ENCODE measurements around the gene GABPB2. TPM values are rescaled to one million over a fixed set of nuclear protein-coding genes. Genes with fewer than 3 reads are reported as not detected.
A peak's percentile ranks its signal among the peaks of the same experiment; 100 is the strongest.

Gene GABPB2
- total RNA-seq, 3 donors from 2014 or later, result 15.1 to 18.7 (median 18.6) TPM

GRCh38 chr1:151036356-151036755, 34.2 kb upstream of the GABPB2 start, which contains the start of gene BNIPL:
TSS of gene BNIPL (plus strand) at chr1:151036586. CDS start at chr1:151036726, 140 bp downstream.
- H3K9me3 ChIP-seq, result no peaks in the 10 kb centered on the region

GRCh38 chr1:151037032-151037431, 33.5 kb upstream of the GABPB2 start:
- DNase-seq (no peak), ATAC-seq (no peak)

More at GRCh38 chr1:151036356-151036755, 34.2 kb upstream of the GABPB2 start, which contains the start of gene BNIPL:
- DNase-seq (no peak), ATAC-seq (no peak)
- Histone ChIP-seq H3K4me3 (no peak within 1 kb of the TSS), H3K4me1 (ENCODE audit: low read depth) (no peaks in the 10 kb centered on the region), H3K36me3 (ENCODE audit: low read depth) (peaks cover 4% of the 10 kb centered on the region)
- intact Hi-C loops (cut with DNase I, micrococcal nuclease), result loop anchor here in 1 of 2 donors (5.0 kb wide), 1 partner anchor 46 kb away; no protein-coding TSS in a partner anchor
- no peak for TF ChIP-seq CTCF (IDR thresholded peaks at IDR 0.05)

GRCh38 chr1:151039521-151039920, 31.0 kb upstream of the GABPB2 start:
- no peaks in the 10 kb centered on the region for H3K9me3 ChIP-seq
- ATAC-seq (no peak), DNase-seq (no peak)
- no peaks in the 10 kb centered on the region for H3K36me3 ChIP-seq (ENCODE audit: low read depth)
- no peaks in the 10 kb centered on the region for H3K4me1 ChIP-seq (ENCODE audit: low read depth)
- H3K4me3 ChIP-seq, result no peak overlapping the region
- intact Hi-C loops (cut with DNase I, micrococcal nuclease), result loop anchor here in 1 of 2 donors (5.0 kb wide), 1 partner anchor 43 kb away; no protein-coding TSS in a partner anchor
- TF ChIP-seq CTCF (IDR thresholded peaks at IDR 0.05), result no peak

More at GRCh38 chr1:151037032-151037431, 33.5 kb upstream of the GABPB2 start:
- no peak for TF ChIP-seq CTCF (IDR thresholded peaks at IDR 0.05)
- peaks cover 4% of the 10 kb centered on the region for H3K36me3 ChIP-seq (ENCODE audit: low read depth)
- intact Hi-C loops (cut with DNase I, micrococcal nuclease), result loop anchor here in 1 of 2 donors (5.0 kb wide), 1 partner anchor 45 kb away; no protein-coding TSS in a partner anchor
- no peak overlapping the region for H3K4me3 ChIP-seq
- H3K9me3 ChIP-seq, result no peaks in the 10 kb centered on the region
- no peaks in the 10 kb centered on the region for H3K4me1 ChIP-seq (ENCODE audit: low read depth)

- ATAC-seq (no peak), DNase-seq (no peak)
- peaks cover 6% of the 10 kb centered on the region for H3K4me1 ChIP-seq (ENCODE audit: low read depth)
- no peaks in the 10 kb centered on the region for H3K36me3 ChIP-seq (ENCODE audit: low read depth)
- TF ChIP-seq CTCF (IDR thresholded peaks at IDR 0.05), result no peak
- H3K4me3 ChIP-seq, result no peak overlapping the region
- intact Hi-C loops (cut with DNase I, micrococcal nuclease), result no loop called here
- no peaks in the 10 kb centered on the region for H3K9me3 ChIP-seq
Measured at GRCh38 chr1:151043163-151043562, 27.4 kb upstream of the GABPB2 start.

GRCh38 chr1:151047591-151047924, 23.0 kb upstream of the GABPB2 start, which contains the start of gene C1orf56:
TSS of gene C1orf56 (plus strand) at chr1:151047751. CDS start at chr1:151047848, 97 bp downstream.
- peaks cover 6% of the 10 kb centered on the region for H3K4me1 ChIP-seq (ENCODE audit: low read depth)
- peak within 1 kb of the TSS; percentile 37 for H3K4me3 ChIP-seq
- H3K36me3 ChIP-seq (ENCODE audit: low read depth), result peaks cover under 1% of the 10 kb centered on the region
- DNase-seq (peak; percentile 70 to 80 (median 79)), ATAC-seq (peak; percentile 83)
- intact Hi-C loops (cut with DNase I, micrococcal nuclease), result no loop called here
- TF ChIP-seq CTCF (IDR thresholded peaks at IDR 0.05), result no peak
- H3K9me3 ChIP-seq, result no peaks in the 10 kb centered on the region

Measured in mucosa of descending colon (tissue), 3 donors.